ENCODE data around the gene CPD.

The CPD gene

DNA sequence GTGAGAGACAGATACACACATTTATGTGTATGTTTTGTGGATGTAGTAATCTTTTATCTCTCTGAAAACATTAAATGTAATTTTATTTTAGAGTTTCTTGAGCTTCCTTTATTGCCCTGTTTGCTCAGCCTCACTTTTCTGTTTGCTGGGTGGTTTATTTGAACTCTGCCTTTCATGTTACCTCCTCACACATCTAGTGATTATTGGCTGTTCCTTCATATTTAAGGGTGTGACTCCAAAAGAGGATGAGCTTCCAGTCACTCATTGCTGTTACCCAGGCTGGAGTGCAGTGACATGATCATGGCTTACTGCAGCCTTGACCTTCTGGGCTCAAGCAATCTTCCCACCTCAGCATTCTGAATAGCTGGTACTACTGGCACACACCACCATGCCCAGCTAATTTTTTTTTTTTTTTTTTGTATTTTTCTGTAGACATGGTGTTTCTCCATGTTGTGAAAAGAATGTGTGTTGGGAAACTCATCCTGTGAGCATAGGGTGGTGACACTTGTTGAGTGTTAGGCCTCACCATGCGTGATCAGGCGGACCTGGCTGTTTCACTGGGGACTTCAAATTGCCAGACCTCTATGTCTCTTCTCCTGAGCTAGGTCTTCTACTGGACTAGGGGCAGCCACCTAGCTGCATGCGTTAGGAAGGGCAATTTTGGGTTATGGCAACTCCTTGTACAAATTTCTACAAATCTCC, 136.3 kb downstream of the CPD start:
- DNase-seq: no peak

DNA sequence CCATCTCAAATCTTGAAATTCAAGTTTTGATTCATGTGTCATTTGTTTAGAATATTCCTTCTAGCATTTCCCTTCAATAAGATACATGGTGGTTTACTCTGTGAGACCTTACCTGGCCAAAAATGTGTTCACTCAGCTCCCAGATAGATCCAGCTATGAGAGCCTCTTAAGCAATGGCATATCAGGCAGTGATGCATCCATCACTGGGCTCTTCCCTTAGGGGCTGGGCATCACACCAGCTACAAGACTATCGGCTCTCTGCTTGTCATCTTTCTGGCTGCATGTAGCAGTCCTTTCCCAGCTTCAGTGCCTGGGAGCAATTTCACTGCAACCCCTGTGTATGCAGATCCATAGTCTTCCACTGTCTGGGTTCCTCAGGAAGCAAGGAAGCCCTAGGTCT, 139.1 kb downstream of the CPD start:
- DNase-seq: no peak

- DNase-seq: no peak
These were observed 140.4 kb downstream of the CPD start for GRCh38 chr17:30519166-30519565.

All from NCI-H1436 (cell line).